ENCODE measurements around the gene LHFPL6.

Gene LHFPL6

GRCh38 chr13:39297664-39298171, 305.3 kb downstream of the LHFPL6 start:
- no peak for DNase-seq (ENCODE audit: low spot score)

GRCh38 chr13:39297023-39297422, 306.0 kb downstream of the LHFPL6 start:
- no peak for DNase-seq (ENCODE audit: low spot score)

DNA sequence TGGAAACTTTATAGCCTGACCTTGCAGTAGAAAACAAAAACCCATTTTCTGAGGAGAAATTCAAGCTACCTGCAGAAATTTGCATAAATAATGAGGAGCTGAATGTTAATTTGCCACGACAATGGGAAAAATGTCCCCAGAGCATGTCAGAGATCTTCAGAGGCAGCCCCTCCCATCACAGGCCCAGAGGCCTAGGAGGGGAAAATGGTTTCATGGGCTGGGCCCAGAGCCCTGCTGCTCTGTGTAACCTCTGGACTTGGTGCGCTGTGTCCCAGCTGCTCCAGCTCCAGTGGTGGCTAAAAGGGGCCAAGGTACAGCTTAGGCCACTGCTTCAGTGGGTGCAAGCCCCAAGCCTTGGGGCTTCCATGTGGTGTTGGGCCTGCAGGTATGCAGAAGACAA, 306.8 kb downstream of the LHFPL6 start:
- no peak for DNase-seq (ENCODE audit: low spot score)

All from CD4-positive, alpha-beta T cell treated with Interleukin-2 at 100 ng/mL for 4 hours (primary cell).